ENCODE results near the gene FMO5. TPM values are rescaled to one million over a fixed set of nuclear protein-coding genes. Genes with fewer than 3 reads are reported as not detected.

Gene FMO5
- total and polyA plus RNA-seq, 2 of the 13 experiments (the other 11 are each of a cell fraction or from before 2014, with no cell fraction given) = 48.2 to 149 TPM

GRCh38 chr1:147172168-147173016, 52.7 kb downstream of the FMO5 start, which contains the start of gene PRKAB2 (continued):
- TF ChIP-seq GPN1 (CRISPR knock-in tag; IDR thresholded peaks at IDR 0.05; ENCODE audit: borderline replicate concordance) = no peak
- no peak for TF ChIP-seq ZMYM3 (CRISPR knock-in tag; IDR thresholded peaks at IDR 0.05)
- TF ChIP-seq NCOA2 (CRISPR knock-in tag; IDR thresholded peaks at IDR 0.05) = peak; percentile 42; the same call in 1 of the 2 replicates
- TF ChIP-seq, protein P1, sequence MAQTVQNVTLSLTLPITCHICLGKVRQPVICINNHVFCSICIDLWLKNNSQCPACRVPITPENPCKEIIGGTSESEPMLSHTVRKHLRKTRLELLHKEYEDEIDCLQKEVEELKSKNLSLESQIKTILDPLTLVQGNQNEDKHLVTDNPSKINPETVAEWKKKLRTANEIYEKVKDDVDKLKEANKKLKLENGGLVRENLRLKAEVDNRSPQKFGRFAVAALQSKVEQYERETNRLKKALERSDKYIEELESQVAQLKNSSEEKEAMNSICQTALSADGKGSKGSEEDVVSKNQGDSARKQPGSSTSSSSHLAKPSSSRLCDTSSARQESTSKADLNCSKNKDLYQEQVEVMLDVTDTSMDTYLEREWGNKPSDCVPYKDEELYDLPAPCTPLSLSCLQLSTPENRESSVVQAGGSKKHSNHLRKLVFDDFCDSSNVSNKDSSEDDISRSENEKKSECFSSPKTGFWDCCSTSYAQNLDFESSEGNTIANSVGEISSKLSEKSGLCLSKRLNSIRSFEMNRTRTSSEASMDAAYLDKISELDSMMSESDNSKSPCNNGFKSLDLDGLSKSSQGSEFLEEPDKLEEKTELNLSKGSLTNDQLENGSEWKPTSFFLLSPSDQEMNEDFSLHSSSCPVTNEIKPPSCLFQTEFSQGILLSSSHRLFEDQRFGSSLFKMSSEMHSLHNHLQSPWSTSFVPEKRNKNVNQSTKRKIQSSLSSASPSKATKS (CRISPR knock-in tag; IDR thresholded peaks at IDR 0.05) = 0 out of 2 replicates have a peak, but pooled peaks have one; percentile 8
- TF ChIP-seq ZBTB4 (CRISPR knock-in tag; IDR thresholded peaks at IDR 0.05; ENCODE audit: borderline replicate concordance) = no peak
- TF ChIP-seq, protein P2, sequence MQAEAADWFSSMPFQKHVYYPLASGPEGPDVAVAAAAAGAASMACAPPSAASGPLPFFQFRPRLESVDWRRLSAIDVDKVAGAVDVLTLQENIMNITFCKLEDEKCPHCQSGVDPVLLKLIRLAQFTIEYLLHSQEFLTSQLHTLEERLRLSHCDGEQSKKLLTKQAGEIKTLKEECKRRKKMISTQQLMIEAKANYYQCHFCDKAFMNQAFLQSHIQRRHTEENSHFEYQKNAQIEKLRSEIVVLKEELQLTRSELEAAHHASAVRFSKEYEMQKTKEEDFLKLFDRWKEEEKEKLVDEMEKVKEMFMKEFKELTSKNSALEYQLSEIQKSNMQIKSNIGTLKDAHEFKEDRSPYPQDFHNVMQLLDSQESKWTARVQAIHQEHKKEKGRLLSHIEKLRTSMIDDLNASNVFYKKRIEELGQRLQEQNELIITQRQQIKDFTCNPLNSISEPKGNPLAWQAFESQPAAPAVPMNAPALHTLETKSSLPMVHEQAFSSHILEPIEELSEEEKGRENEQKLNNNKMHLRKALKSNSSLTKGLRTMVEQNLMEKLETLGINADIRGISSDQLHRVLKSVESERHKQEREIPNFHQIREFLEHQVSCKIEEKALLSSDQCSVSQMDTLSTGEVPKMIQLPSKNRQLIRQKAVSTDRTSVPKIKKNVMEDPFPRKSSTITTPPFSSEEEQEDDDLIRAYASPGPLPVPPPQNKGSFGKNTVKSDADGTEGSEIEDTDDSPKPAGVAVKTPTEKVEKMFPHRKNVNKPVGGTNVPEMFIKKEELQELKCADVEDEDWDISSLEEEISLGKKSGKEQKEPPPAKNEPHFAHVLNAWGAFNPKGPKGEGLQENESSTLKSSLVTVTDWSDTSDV (CRISPR knock-in tag; IDR thresholded peaks at IDR 0.05) = no peak
- peak; percentile 90; the same call in 1 of the 2 replicates for TF ChIP-seq KMT2A (CRISPR knock-in tag; IDR thresholded peaks at IDR 0.05)
- TF ChIP-seq ZNF792 (CRISPR knock-in tag; IDR thresholded peaks at IDR 0.05) = peak; percentile 58; the same call in 1 of the 2 replicates
- TF ChIP-seq ZNF256 (CRISPR knock-in tag; conservative IDR thresholded peaks at IDR 0.05) = peak; percentile 92
- TF ChIP-seq, protein P3, sequence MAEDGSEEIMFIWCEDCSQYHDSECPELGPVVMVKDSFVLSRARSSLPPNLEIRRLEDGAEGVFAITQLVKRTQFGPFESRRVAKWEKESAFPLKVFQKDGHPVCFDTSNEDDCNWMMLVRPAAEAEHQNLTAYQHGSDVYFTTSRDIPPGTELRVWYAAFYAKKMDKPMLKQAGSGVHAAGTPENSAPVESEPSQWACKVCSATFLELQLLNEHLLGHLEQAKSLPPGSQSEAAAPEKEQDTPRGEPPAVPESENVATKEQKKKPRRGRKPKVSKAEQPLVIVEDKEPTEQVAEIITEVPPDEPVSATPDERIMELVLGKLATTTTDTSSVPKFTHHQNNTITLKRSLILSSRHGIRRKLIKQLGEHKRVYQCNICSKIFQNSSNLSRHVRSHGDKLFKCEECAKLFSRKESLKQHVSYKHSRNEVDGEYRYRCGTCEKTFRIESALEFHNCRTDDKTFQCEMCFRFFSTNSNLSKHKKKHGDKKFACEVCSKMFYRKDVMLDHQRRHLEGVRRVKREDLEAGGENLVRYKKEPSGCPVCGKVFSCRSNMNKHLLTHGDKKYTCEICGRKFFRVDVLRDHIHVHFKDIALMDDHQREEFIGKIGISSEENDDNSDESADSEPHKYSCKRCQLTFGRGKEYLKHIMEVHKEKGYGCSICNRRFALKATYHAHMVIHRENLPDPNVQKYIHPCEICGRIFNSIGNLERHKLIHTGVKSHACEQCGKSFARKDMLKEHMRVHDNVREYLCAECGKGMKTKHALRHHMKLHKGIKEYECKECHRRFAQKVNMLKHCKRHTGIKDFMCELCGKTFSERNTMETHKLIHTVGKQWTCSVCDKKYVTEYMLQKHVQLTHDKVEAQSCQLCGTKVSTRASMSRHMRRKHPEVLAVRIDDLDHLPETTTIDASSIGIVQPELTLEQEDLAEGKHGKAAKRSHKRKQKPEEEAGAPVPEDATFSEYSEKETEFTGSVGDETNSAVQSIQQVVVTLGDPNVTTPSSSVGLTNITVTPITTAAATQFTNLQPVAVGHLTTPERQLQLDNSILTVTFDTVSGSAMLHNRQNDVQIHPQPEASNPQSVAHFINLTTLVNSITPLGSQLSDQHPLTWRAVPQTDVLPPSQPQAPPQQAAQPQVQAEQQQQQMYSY (CRISPR knock-in tag; IDR thresholded peaks at IDR 0.05) = peak; percentile 42; the same call in 1 of the 2 replicates
- TF ChIP-seq, protein P4, sequence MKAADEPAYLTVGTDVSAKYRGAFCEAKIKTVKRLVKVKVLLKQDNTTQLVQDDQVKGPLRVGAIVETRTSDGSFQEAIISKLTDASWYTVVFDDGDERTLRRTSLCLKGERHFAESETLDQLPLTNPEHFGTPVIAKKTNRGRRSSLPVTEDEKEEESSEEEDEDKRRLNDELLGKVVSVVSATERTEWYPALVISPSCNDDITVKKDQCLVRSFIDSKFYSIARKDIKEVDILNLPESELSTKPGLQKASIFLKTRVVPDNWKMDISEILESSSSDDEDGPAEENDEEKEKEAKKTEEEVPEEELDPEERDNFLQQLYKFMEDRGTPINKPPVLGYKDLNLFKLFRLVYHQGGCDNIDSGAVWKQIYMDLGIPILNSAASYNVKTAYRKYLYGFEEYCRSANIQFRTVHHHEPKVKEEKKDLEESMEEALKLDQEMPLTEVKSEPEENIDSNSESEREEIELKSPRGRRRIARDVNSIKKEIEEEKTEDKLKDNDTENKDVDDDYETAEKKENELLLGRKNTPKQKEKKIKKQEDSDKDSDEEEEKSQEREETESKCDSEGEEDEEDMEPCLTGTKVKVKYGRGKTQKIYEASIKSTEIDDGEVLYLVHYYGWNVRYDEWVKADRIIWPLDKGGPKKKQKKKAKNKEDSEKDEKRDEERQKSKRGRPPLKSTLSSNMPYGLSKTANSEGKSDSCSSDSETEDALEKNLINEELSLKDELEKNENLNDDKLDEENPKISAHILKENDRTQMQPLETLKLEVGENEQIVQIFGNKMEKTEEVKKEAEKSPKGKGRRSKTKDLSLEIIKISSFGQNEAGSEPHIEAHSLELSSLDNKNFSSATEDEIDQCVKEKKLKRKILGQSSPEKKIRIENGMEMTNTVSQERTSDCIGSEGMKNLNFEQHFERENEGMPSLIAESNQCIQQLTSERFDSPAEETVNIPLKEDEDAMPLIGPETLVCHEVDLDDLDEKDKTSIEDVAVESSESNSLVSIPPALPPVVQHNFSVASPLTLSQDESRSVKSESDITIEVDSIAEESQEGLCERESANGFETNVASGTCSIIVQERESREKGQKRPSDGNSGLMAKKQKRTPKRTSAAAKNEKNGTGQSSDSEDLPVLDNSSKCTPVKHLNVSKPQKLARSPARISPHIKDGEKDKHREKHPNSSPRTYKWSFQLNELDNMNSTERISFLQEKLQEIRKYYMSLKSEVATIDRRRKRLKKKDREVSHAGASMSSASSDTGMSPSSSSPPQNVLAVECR (CRISPR knock-in tag; IDR thresholded peaks at IDR 0.05; ENCODE audit: borderline replicate concordance) = peak; percentile 93

Measured in HepG2 (cell line).